GM19467 (cell line): ENCODE results near the gene CNGA2.
"Not testable (repeated sequence)": the region's sequence is repeated elsewhere in the genome, so short reads cannot be mapped to it uniquely, and the experiment has no call there.

Source experiments
- ATAC-seq: cut with Tn5 transposase; IDR thresholded peaks from one replicate; pipeline ENCODE4 v1.9.1; 2021; ENCODE audit warnings: mild to moderate bottlenecking, moderate library complexity; ENCODE audit not compliant: unreplicated experiment

The CNGA2 gene

DNA sequence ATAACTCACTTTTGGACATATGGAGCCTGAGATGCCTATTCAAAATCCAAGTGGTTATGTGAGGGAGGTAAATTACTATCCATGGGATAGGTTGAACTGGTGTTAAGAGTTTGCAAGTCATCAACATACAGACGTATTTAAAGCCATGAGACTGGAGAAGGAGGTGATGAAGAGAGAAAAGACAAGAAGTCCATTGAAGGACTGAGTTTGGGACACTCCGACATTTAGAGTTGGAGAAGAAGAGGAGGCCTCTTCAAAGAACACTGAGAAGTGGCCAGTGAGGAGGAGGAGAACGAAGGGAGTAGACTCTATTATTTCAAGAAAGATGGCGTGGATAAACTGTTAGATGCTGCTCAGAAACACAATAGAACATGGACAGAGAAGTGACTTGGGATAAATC, at the start of gene CNGA2:
TSS of gene CNGA2 (plus strand) at position 301 of the 400 bp plus-strand sequence. CDS start 3,738 bp downstream, outside the sequence.
- ATAC-seq = no peak

DNA sequence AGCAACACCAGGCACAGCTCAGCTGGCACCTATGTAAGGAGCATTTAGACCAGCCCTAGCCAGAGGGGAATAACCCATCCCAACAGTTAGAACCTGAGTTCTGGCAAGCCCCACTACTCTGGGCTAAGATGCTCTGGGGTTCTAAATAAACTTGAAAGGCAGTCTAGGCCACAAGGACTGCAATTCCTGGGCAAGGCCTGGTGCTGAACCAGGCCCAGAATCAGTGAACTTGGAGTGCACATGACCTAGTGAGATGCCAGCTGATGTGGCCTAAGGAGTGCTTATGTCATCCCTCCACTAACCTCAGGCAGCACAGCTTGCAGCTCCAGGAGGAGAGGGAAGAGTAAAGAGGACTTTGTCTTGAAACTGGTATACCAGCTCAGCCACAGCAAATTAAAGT, 46.9 kb upstream of the CNGA2 start:
- ATAC-seq = no peak

DNA sequence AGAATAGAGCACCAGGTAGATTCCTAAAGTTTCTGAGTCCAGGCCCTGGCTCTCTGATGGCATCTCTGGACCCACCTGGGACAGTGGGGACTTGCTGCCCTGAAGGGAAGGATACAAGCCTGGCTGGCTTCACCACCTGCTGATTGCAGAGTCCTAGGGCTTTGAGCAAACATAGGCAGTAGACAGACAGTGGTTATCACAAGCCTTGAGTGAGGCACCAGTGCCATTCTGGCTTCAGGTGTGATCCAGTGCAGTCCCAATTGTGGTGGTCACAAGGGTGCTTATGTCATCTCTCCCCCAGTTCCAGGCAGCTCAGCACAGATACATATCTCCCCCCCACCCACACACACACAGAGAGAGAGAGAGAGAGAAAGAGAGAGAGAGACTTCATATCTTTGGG, 45.9 kb upstream of the CNGA2 start:
- ATAC-seq = no peak

DNA sequence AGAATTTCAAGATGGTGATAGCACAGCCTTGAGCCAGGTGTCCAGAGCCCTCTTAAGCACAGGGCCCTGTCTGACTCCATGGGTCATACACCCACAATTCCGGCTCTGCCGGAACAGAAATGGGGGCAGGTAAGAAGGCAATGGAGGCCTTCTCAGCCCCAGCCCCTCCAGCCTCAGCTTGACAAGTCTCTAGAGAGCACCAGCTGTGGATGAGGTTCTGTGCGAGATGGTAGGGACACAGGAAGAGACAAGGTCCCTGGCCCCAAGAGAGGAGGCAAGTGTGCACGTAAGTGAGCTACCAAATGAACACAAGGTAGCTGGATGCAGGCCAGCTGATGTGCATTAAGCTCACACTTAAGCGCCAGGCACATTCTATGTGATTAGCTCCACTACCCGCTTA, 41.7 kb upstream of the CNGA2 start:
- no peak for ATAC-seq

DNA sequence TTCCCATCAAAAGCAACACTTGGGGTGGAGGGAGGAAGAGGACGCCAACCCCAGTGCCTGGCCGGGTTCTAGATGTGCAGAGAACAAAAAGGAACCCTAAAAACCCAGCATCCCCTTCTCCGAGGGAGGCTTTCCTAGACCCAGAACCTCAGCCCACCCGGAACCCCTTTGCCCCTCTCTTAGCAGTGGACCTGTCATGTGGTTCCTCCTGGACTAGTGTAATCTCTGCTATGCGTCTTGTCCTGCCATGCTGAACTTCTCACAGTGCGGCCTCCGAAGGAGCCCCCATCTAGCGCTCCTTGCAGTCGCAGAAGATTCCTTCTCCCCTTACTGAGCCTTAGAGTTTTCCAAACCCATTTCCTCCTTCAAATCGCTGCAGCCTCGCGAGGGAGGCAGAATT, 40.4 kb upstream of the CNGA2 start:
- no peak for ATAC-seq

DNA sequence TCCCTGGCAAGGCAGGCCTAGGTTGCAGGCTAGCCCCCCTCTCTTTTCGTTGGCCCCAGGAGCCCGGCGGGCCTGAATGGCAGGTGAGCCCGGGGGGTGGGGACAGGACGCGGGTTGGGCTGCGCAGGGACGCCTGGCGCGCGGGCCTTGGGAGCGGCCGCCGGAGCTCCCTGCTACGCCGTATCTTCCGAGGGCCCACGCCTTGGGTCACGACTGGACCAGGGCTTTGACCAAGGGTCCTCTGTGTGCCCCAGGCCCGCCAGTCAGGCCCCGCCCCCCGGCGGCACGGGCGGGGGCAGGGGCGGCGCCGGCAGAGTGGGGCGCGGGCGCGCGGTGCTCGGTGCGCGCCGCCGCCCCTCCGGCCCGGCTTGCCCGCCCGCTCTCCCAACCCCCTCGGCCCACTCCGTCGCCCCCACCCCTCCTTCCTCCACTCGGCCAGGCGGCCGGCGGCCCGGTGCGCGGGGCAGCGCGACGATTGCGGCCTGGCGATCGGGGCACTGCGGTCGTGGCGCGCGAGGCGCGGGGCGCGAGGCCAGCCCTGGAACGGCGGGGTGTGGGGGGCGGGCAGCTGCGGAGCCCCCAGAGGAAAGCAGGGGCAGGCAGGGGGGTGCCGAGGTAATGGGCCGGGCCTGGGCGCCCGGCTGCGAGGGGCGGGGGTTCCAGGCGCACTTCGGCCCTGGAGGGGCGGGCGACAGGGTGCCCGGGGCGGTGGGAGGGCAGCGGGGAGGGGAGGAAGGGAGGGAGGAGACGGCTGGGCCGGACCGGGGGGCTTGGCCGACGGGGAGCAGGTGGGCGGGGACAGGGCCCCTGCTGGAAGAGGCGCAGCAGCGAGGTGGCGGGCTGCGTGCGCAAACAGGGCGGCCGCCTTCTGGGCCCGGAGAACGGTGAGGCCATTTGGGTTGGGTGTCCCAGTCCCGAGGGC, 39.6 kb upstream of the CNGA2 start, which contains the start of gene PRRG3:
TSS of gene PRRG3 (plus strand) at position 798 of the 922 bp plus-strand sequence. CDS start 3,357 bp downstream, outside the sequence.
- no peak for ATAC-seq

DNA sequence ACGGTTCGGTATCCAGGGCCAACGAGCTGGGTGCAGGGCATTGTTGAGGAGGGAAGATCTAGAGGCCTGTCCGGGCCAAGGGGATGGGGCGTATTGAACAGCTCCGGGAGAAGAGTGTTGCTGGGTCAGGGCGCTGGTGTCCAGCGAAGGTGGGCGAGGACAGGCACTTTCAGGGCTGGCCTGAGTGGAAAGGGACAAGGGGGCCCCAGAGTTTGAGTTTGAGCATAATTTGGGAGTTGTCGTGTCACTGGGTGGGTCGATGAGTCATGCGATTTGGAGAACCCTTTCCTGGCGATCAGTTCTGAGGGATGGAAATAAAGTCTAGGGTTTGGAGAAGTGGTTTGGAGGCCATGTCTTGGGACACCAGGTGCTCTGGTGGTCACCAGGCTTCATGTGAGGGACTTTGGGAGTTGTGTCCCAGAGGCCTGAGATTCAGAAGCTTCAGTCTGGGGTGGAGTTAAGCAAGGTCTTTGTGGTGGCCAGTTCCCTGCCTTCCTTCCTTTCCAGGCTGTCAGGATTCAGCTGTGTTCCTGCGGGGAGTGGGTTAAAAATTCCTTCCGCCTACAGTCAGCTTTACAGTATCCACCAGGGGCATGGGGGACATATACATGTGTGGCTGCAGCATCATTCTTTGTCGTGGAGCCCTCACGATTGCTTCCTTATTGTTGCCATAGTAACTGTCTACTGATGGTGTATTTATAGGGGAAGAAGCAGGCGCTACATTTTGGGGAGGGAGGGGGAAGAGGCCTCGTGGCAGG, 38.8 kb upstream of the CNGA2 start:
- ATAC-seq = no peak

DNA sequence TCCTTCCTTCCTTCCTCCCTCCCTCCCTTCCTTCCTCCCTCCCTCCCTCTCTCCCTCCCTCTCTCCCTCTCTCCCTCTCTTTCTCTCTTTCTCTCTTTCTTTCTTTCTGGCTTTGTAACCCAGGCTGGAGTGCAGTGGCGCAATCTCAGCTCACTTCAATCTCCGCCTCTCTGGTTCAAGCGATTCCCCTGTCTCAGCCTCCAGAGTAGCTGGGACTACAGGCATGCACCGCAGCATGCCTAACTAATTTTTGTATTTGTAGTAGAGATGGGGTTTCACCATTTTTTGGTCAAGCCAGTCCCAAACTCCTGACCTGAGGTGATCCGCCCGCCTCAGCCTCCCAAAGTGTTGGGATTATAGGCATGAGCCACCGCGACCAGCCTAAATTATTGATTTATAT, 37.5 kb upstream of the CNGA2 start:
- ATAC-seq = not testable (repeated sequence)

DNA sequence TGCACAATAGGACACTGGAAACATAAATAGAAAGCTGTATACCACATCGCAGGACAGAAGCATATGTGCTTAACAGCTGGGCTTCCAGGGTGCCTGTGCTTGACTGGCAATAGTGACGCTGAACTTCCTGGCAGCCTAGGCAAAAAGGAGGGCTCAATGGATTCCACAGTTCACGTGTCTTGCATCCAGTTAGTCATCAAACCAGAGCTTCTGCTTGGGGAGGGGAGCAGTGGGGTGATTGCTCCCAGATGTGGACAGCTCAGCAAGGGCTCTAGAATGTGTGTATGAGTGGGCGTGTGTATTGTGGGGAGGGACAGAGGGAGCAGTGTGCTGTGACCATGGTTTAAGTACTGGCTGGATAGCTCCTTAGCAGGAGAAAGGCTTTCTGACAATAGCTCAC, 37.0 kb upstream of the CNGA2 start:
- no peak for ATAC-seq

DNA sequence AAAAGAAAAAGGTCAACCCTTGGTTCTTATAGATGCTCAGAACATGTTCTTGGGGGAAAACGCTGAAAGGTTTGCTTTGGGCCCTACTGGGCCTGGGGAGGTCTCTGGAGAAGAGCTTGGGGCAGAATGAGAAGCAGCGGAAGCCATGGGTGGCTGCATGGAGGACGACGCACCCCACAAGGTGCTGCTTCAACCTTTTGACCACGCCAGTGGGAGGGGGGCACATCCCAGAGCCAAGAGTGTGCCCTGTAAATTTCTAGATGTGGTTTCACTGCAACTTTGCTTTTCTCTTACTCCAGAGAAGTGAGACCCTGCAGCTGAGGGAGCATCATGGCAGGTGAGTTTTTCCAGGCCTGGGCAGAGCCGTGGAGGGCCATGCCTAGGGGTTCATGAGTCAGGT, 36.1 kb upstream of the CNGA2 start:
- no peak for ATAC-seq

DNA sequence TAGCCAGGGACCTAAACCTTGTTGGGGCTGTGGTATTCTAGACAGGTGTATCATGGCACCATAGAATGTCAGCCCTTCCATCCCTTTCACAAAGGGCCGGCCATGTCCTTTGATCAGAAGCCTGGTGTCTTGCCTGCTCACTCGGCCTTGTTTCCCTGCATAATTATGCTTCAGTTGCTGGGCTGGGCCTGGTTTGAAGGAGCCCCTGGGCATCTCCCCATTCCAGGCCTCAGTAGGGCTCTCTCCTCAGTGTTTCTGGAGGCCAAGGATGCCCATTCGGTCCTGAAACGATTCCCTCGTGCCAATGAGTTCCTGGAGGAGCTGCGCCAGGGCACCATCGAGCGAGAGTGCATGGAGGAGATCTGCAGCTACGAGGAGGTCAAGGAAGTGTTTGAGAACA, 34.8 kb upstream of the CNGA2 start:
- ATAC-seq = no peak

DNA sequence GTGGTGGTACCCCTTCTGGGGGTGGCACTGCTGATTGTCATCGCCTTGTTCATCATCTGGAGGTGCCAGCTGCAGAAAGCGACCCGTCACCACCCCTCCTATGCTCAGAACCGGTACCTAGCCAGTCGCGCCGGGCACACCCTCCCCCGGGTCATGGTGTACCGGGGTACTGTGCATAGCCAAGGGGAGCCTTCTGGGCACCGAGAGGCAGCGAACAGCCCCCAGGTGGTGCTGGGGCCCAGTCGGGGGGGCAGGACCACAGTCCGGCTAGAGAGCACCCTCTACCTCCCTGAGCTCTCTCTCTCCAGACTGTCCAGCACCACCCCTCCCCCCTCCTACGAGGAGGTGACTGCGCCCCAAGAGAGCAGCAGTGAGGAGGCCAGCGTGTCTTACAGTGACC, 34.0 kb upstream of the CNGA2 start:
- no peak for ATAC-seq

DNA sequence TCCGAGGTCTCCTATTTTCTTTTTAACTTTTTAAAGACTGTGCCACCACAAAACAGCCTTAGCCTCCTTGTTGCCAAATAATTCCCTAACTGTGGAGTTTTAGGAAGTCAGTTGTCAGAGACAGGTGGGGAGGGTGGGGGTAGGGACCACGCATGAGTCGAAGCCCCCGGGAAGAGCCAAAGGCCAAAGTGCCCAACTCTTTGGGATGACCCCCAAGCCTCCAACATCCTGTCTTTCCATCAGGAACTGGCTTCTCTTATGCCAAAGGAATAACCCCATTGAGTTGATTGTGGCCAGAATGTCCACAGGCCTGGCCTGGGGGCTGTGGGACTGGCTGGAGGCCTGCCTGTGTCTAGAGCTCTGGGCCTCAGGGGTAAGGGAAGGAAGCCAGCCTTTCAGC, 33.5 kb upstream of the CNGA2 start:
- no peak for ATAC-seq

DNA sequence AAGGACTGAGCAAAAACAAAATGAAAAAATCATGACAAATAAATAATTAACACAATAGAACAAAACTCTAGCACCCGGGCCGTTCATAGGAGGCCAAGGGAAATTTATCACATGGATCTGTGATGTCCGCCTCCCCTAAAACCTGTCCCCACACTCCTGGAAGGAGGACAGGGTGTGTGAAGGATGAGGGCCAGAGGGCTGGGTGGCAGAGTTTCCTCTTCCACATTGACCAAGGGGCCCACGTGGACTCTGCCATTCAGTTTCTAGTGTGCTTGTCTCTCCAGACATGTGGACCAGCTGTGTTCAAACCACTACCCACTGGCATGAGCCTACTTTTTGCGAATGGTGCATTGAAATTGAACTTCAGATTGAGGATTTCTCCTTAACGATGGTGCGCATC, 33.0 kb upstream of the CNGA2 start:
- ATAC-seq = no peak

DNA sequence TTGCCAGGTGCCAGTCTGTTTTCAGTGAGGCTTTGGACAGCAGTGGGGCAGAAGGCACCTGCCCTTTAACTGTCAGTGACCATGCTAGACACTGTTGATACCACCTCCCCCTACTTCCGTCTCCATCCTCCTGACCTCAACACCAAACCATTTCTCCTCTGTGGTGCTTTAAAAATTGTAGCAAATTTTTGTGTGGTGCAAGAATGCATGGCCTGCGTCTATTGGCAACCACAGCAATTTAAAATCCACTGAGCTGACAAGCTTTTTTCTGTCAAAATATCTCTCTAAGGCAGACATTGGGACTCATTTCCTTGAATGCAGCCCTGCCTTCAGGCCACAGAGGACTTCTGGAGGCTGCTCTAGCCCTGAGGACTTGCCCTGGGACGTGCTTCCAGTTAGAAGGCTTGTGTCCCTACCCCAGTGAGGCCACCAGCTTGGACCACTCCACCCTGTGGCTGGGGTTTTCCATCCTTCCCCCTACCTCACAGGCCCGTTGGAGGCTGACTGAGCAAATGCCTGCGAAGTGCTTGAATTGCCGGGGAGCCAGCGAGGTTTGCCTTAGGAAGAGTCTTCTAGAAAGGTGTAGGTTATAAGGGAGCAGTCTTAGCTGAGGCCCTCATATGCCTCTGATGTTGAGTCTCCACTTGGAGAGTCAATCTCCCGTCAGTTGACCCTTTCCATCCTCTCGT, 32.4 kb upstream of the CNGA2 start:
- ATAC-seq = no peak

DNA sequence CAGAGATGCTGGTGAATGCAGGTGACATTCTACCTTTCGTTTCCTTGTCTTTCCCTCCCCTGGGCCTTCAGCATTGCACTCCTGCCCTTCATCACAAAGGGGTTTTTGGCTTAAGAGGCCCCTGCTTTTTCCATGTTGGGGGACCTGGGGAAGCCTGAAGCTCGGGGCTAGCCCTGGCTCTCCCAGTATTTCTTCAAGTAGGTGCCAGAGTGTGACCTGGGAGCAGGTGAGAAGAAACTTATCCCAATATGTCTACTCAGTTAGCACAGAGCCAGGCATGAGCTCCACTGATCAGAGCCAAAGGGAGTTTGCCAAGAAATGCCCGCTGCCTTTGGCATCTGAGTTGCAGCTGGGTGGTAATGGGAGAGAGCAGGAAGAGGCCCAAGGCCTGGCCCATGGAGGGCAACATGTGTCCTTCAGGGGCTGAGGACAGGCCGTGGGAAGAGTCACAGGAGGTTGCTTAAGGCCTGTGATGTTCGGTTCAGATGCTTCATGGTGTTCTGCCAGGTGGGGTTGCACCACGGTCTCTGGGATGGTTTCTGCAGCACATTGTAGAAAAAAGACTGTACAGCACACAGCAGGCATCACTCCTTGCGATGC, 31.7 kb upstream of the CNGA2 start:
- ATAC-seq = no peak

DNA sequence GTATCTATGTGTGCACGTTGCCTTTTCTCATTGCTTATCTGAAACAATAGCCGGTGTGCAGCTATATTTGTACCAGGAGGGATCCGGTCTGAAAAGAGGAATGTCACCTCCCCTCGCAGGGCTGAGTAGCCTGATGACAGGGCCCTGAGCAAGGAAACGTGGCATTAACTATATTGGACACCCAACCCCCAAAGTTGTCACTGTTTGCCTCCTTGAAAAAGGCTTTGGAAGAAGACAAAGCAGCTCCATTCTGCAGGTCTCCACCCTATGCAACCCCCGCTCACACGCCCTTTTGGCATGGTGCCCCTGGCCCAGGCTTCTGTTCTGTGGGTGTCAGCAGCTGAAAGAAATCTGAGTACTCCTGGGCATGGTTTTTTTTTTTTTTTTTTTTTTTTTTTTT, 31.1 kb upstream of the CNGA2 start:
- no peak for ATAC-seq

DNA sequence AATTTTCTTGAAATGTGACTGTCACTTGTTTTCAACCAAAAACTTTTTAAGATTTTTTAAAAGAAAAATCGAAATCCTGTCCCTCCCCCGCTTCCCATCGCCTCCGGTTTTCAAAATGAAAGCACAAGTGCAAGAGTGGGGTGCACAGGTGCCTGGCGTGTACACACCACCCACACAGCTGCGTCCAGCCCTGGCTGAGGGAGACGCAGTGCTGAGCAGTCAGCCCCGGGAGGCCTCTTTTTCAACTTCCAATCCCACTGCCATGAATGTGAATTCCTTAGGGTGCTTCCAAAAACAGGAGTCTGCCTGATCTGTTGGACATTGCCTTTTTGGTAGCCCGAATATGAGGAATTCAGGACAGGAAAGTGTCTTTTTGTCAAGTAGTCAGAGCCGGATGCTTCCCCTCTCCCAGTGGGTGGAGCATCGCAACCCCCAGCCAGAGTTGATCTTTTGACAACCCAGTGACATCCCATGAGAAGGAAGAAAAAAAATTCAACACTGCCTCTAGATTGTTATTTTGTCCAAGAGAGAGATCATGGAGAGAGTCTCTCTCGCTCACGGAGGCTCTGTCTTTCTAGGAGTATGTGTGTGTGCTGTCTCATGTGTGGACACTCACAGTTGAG, 30.4 kb upstream of the CNGA2 start:
- ATAC-seq = no peak

DNA sequence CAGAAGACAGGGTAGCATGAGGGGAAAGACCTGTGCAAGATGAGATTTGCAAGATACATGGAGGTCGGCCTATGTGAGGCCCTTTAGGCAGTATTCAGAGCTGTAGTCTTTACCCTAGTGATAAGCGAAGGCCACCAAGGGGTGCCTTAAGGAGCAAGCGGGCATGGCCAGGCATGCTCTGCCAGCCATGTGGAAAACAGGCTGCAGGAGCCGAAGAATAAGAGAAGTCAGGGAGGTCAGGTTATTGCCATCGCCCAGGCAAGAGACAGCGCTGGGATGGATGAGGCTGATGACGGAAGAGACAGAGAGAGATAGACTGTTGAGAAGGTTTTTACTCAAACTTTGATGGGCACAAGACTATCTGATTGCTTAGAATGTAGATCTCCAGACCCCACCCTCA, 25.7 kb upstream of the CNGA2 start:
- no peak for ATAC-seq

DNA sequence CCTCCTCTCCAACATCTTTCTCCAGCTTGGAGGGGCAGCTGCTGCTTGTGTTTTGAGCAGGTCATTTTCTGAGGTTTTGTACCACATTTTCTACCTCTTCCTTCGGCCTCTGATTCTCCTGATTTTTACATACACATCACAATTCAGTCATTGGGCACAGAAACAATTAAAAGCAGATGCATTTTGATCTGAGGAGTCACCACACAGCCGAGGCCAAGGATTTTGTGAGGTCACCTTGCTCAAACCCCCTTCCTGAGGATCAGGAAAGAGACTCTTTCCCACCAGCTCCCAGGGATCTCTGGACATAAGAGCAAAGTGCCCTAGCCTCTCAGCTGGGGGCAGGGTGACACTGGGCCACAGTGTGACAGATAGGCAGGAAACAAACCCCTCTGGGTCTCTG, 24.1 kb upstream of the CNGA2 start:
- no peak for ATAC-seq

DNA sequence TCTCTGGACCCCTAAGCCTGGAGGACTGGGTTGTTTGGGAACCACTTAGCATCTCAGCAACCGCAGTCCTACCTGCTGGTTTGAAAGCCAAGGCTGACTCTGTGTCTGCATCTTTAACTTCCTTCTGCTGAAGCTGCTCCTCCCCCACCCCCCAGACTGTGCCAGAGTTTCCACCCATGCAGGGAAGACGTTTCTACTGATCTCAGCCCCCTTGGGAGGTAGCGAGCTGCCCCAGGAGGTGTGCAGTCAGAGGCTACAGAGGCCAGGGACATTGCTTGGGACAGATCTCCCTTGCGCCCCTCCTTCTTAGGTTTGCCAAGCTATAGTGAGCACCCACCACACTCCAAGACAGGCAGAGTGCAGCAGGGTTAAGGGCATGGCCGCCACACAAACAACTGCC, 23.4 kb upstream of the CNGA2 start:
- no peak for ATAC-seq
